ENCODE results near the gene SPATA32.
A peak's percentile ranks its signal among the peaks of the same experiment; 100 is the strongest.

The SPATA32 gene

GRCh38 chr17:45247429-45248131, 14.3 kb downstream of the SPATA32 start:
- Histone ChIP-seq H3K4me1 (ENCODE audit: control insufficient read depth, insufficient read depth, low read length) (peaks cover 15% of the 10 kb centered on the region), H3K27me3 (ENCODE audit: control insufficient read depth, insufficient read depth, low read length, poor library complexity, severe bottlenecking) (no peaks in the 10 kb centered on the region), H3K27ac (ENCODE audit: insufficient read depth, low read depth, low read length, poor library complexity, severe bottlenecking) (peak overlapping the region; percentile 91), H3K4me3 (ENCODE audit: insufficient read depth, low read depth, low read length) (peak overlapping the region; percentile 84), H3K36me3 (ENCODE audit: control insufficient read depth, insufficient read depth, low read length) (peaks cover 6% of the 10 kb centered on the region), H3K9me3 (ENCODE audit: control insufficient read depth, low read length) (no peaks in the 10 kb centered on the region)
- WGBS, 2 experiments = 0% methylated on average over 61 of the region's 61 CpGs

DNA sequence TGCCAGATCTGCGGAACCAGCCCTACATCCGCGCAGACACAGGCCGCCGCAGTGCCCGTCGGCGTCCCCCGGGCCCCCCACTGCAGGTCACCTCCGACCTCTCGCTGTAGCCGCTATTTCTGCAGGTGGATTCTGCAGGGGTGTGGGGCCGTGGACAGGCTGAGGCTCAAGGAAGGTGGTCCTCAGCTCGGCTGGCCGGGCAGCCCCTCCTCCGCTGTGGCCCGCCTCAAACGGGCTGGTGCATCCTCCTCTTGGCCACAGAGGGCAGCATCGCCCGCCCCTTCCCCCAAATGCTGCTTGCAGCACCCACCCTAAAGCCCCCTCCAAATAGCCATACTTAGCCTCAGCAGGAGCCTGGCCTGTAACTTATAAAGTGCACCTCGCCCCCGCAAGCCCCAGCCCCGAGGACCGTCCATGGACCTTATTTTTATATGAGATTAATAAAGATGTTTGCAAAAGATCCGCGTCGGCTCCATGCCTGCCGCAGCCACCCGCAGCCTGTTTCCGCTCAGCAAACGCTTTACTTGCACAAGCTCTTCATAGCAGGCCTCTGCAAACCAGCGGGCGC, 14.9 kb downstream of the SPATA32 start:
- WGBS, 2 experiments = 5 to 6% methylated on average over 32 to 33 of the region's 33 CpGs
- Histone ChIP-seq H3K27ac (ENCODE audit: insufficient read depth, low read depth, low read length, poor library complexity, severe bottlenecking) (peak overlapping the region; percentile 91), H3K27me3 (ENCODE audit: control insufficient read depth, insufficient read depth, low read length, poor library complexity, severe bottlenecking) (peaks cover 3% of the 10 kb centered on the region), H3K4me1 (ENCODE audit: control insufficient read depth, insufficient read depth, low read length) (peaks cover 15% of the 10 kb centered on the region), H3K36me3 (ENCODE audit: control insufficient read depth, insufficient read depth, low read length) (peaks cover 6% of the 10 kb centered on the region), H3K4me3 (ENCODE audit: insufficient read depth, low read depth, low read length) (peak overlapping the region; percentile 84), H3K9me3 (ENCODE audit: control insufficient read depth, low read length) (no peaks in the 10 kb centered on the region)

DNA sequence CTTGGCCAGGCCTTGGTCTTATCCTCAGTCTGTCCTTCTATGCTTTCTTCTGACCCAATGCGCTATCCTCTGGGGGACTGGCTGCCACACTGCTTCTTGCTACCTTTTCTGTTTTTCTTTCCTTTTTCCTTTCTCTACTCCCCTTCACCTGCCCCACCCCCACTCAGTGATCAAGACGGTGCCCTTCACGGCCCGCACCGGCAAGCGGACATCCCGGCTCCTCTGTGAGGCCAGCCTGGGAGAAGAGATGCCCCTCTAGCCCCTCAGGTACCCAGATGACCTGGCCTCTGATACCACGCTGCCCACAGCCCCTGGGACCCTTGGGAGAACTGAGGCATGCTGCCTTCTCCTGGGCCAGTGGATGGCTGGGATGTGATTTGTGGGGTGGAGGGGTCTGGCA, 15.6 kb downstream of the SPATA32 start:
- H3K4me3 ChIP-seq (ENCODE audit: insufficient read depth, low read depth, low read length) = peak overlapping the region; percentile 84
- H3K9me3 ChIP-seq (ENCODE audit: control insufficient read depth, low read length) = no peaks in the 10 kb centered on the region
- 74 to 78% methylated on average over 8 of the region's 8 CpGs for WGBS, 2 experiments
- peaks cover 8% of the 10 kb centered on the region for H3K27me3 ChIP-seq (ENCODE audit: control insufficient read depth, insufficient read depth, low read length, poor library complexity, severe bottlenecking)
- peaks cover 6% of the 10 kb centered on the region for H3K36me3 ChIP-seq (ENCODE audit: control insufficient read depth, insufficient read depth, low read length)
- H3K27ac ChIP-seq (ENCODE audit: insufficient read depth, low read depth, low read length, poor library complexity, severe bottlenecking) = no peak overlapping the region
- peaks cover 17% of the 10 kb centered on the region for H3K4me1 ChIP-seq (ENCODE audit: control insufficient read depth, insufficient read depth, low read length)

DNA sequence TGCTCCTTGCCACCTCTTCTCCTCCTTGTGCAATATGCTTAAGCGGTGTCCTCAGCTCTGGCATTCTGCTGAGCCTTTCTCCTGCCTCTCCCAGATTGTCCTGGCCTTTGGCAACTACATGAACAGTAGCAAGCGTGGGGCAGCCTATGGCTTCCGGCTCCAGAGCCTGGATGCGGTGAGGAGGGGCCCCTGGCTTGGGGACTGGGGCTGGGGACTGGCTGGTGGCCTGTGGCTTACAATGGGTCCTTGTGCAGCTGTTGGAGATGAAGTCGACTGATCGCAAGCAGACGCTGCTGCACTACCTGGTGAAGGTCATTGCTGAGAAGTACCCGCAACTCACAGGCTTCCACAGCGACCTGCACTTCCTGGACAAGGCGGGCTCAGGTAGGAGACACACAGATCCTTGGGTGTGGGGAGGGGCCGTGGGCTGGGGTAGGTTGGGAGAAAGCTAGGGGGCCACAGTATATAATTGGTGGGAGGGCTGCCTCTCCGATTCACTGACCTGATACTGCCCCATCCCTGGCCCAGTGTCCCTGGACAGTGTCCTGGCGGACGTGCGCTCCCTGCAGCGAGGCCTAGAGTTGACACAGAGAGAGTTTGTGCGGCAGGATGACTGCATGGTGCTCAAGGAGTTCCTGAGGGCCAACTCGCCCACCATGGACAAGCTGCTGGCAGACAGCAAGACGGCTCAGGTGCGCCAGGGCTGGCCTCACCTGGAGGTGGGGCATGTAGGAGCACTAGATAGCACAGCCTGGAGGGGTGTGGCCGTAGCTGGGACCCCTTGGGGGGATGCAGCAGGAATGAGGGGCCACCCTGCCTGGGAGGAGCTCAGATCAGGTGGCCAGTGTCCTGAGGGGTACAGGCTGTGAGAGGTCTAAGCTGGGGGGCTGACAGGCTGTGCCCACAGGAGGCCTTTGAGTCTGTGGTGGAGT, 16.9 kb downstream of the SPATA32 start:
- Histone ChIP-seq H3K36me3 (ENCODE audit: control insufficient read depth, insufficient read depth, low read length) (no peaks in the 10 kb centered on the region), H3K4me3 (ENCODE audit: insufficient read depth, low read depth, low read length) (no peak overlapping the region), H3K9me3 (ENCODE audit: control insufficient read depth, low read length) (no peaks in the 10 kb centered on the region), H3K4me1 (ENCODE audit: control insufficient read depth, insufficient read depth, low read length) (peaks cover 27% of the 10 kb centered on the region), H3K27ac (ENCODE audit: insufficient read depth, low read depth, low read length, poor library complexity, severe bottlenecking) (no peak overlapping the region), H3K27me3 (ENCODE audit: control insufficient read depth, insufficient read depth, low read length, poor library complexity, severe bottlenecking) (peaks cover 21% of the 10 kb centered on the region)
- WGBS, 2 experiments = 92 to 93% methylated on average over 21 of the region's 21 CpGs

DNA sequence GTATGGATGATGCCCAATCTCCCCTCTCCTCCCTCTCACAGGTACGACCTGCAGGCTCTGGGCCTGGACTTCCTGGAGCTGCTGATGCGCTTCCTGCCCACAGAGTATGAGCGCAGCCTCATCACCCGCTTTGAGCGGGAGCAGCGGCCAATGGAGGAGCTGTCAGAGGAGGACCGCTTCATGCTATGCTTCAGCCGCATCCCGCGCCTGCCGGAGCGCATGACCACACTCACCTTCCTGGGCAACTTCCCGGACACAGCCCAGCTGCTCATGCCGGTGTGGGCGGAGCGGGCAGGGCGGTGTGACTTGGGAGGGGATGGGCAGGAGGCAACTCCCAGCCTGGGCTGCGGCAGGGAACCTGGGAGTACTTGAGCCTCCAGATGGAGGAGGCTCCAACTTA, 18.1 kb downstream of the SPATA32 start:
- 90 to 93% methylated on average over 18 of the region's 18 CpGs for WGBS, 2 experiments

GRCh38 chr17:45242029-45242414, 19.9 kb downstream of the SPATA32 start:
- Histone ChIP-seq H3K27me3 (ENCODE audit: control insufficient read depth, insufficient read depth, low read length, poor library complexity, severe bottlenecking) (peaks cover 30% of the 10 kb centered on the region), H3K36me3 (ENCODE audit: control insufficient read depth, insufficient read depth, low read length) (no peaks in the 10 kb centered on the region), H3K27ac (ENCODE audit: insufficient read depth, low read depth, low read length, poor library complexity, severe bottlenecking) (no peak overlapping the region), H3K4me3 (ENCODE audit: insufficient read depth, low read depth, low read length) (peak overlapping the region; percentile 53), H3K9me3 (ENCODE audit: control insufficient read depth, low read length) (no peaks in the 10 kb centered on the region), H3K4me1 (ENCODE audit: control insufficient read depth, insufficient read depth, low read length) (peaks cover 21% of the 10 kb centered on the region)
- WGBS, 2 experiments = 11 to 12% methylated on average over 18 of the region's 18 CpGs

More for the DNA sequence above, 18.1 kb downstream of the SPATA32 start:
- peaks cover 25% of the 10 kb centered on the region for H3K4me1 ChIP-seq (ENCODE audit: control insufficient read depth, insufficient read depth, low read length)
- no peaks in the 10 kb centered on the region for H3K9me3 ChIP-seq (ENCODE audit: control insufficient read depth, low read length)
- no peak overlapping the region for H3K27ac ChIP-seq (ENCODE audit: insufficient read depth, low read depth, low read length, poor library complexity, severe bottlenecking)
- H3K36me3 ChIP-seq (ENCODE audit: control insufficient read depth, insufficient read depth, low read length) = no peaks in the 10 kb centered on the region
- H3K27me3 ChIP-seq (ENCODE audit: control insufficient read depth, insufficient read depth, low read length, poor library complexity, severe bottlenecking) = peaks cover 30% of the 10 kb centered on the region
- H3K4me3 ChIP-seq (ENCODE audit: insufficient read depth, low read depth, low read length) = no peak overlapping the region

DNA sequence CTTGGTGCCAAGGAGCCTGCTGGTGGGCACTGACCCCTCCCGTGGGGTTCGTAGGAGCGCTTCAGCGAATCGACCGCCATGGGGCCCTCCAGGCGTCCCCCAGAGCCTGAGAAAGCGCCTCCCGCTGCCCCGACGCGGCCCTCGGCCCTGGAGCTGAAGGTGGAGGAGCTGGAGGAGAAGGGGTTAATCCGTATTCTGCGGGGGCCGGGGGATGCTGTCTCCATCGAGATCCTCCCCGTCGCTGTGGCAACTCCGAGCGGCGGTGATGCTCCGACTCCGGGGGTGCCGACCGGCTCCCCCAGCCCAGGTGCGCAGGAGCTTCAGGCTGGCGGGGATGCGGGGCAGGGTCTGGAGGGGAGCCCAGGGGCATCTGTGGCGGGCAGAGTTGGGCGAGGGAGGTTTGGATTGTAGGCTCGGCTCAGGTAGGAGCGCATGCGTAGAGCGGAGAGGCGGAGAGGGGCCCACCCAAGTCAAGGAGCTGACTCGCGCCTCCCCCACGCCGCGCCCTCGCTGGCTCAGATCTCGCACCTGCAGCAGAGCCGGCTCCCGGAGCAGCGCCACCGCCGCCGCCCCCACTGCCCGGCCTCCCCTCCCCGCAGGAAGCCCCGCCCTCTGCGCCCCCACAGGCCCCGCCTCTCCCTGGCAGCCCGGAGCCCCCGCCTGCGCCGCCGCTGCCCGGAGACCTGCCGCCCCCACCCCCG, 20.4 kb downstream of the SPATA32 start:
- Histone ChIP-seq H3K4me3 (ENCODE audit: insufficient read depth, low read depth, low read length) (peak overlapping the region; percentile 53), H3K27ac (ENCODE audit: insufficient read depth, low read depth, low read length, poor library complexity, severe bottlenecking) (no peak overlapping the region), H3K4me1 (ENCODE audit: control insufficient read depth, insufficient read depth, low read length) (peaks cover 18% of the 10 kb centered on the region), H3K9me3 (ENCODE audit: control insufficient read depth, low read length) (no peaks in the 10 kb centered on the region), H3K27me3 (ENCODE audit: control insufficient read depth, insufficient read depth, low read length, poor library complexity, severe bottlenecking) (peaks cover 30% of the 10 kb centered on the region), H3K36me3 (ENCODE audit: control insufficient read depth, insufficient read depth, low read length) (no peaks in the 10 kb centered on the region)
- 1% methylated on average over 60 to 62 of the region's 62 CpGs for WGBS, 2 experiments

GRCh38 chr17:45240905-45241327, 21.0 kb downstream of the SPATA32 start:
- Histone ChIP-seq H3K36me3 (ENCODE audit: control insufficient read depth, insufficient read depth, low read length) (no peaks in the 10 kb centered on the region), H3K4me3 (ENCODE audit: insufficient read depth, low read depth, low read length) (peak overlapping the region; percentile 53), H3K27ac (ENCODE audit: insufficient read depth, low read depth, low read length, poor library complexity, severe bottlenecking) (no peak overlapping the region), H3K4me1 (ENCODE audit: control insufficient read depth, insufficient read depth, low read length) (peaks cover 13% of the 10 kb centered on the region), H3K27me3 (ENCODE audit: control insufficient read depth, insufficient read depth, low read length, poor library complexity, severe bottlenecking) (peaks cover 30% of the 10 kb centered on the region), H3K9me3 (ENCODE audit: control insufficient read depth, low read length) (no peaks in the 10 kb centered on the region)
- WGBS, 2 experiments = 63 to 67% methylated on average over 21 of the region's 21 CpGs

GRCh38 chr17:45238155-45238774, 23.6 kb downstream of the SPATA32 start:
- no peak overlapping the region for H3K4me3 ChIP-seq (ENCODE audit: insufficient read depth, low read depth, low read length)
- no peaks in the 10 kb centered on the region for H3K36me3 ChIP-seq (ENCODE audit: control insufficient read depth, insufficient read depth, low read length)
- H3K4me1 ChIP-seq (ENCODE audit: control insufficient read depth, insufficient read depth, low read length) = peaks cover 12% of the 10 kb centered on the region
- no peak overlapping the region for H3K27ac ChIP-seq (ENCODE audit: insufficient read depth, low read depth, low read length, poor library complexity, severe bottlenecking)
- peaks cover 36% of the 10 kb centered on the region for H3K27me3 ChIP-seq (ENCODE audit: control insufficient read depth, insufficient read depth, low read length, poor library complexity, severe bottlenecking)
- no peaks in the 10 kb centered on the region for H3K9me3 ChIP-seq (ENCODE audit: control insufficient read depth, low read length)
- 92 to 94% methylated on average over 7 of the region's 7 CpGs for WGBS, 2 experiments

Measured in ectodermal cell (in vitro differentiated cells).